Measurements from ENCODE around the gene SPOCK1. TPM values are rescaled to one million over a fixed set of nuclear protein-coding genes. Genes with fewer than 3 reads are reported as not detected.

SPOCK1 gene
- total and polyA plus RNA-seq, 2 donors (not counting 3 experiments of a cell fraction or from before 2014, with no cell fraction given): 144 to 280 TPM

DNA sequence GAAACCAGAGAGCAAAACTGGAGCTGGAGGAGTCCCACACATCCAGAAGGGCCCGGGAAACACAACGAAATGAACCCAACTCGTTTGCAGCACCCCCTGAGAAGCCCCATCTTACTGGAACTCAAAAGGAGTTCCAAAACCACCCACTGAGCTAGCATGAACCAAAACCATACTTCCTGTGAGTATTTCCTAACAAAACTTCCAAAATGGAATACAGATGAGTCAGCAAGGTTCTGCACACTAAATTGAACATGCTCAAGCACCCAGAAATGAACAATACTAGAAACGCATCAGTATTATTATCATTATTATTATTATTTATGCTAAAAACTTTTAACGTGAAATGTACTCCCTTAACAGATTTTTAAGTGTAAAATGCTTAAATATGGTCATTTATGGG is 8.0 kb upstream of the SPOCK1 start:
- H3K4me1 ChIP-seq (ENCODE audit: control insufficient read depth, extremely low read depth, insufficient read depth, low read length): no peaks in the 10 kb centered on the region
- BruUV-seq (replicated peaks): no TSS peak
- peaks cover 30 to 40% of the 10 kb centered on the region in 2 experiments for H3K27me3 ChIP-seq (ENCODE audit: control insufficient read depth in 2 of 2, insufficient read depth in 2 of 2, low read length in 2 of 2)
- no peak overlapping the region for H2AFZ ChIP-seq (ENCODE audit: low read depth, low read length)
- TF ChIP-seq EZH2 (IDR thresholded peaks at IDR 0.05; ENCODE audit: borderline replicate concordance, low read depth, low read length, severe bottlenecking): no peak
- no peak for TF ChIP-seq POLR2A (IDR thresholded peaks at IDR 0.05; ENCODE audit: low read depth, low read length)
- TF ChIP-seq MYC (IDR thresholded peaks at IDR 0.05; ENCODE audit: low read depth, low read length): no peak
- TF ChIP-seq, protein P1, sequence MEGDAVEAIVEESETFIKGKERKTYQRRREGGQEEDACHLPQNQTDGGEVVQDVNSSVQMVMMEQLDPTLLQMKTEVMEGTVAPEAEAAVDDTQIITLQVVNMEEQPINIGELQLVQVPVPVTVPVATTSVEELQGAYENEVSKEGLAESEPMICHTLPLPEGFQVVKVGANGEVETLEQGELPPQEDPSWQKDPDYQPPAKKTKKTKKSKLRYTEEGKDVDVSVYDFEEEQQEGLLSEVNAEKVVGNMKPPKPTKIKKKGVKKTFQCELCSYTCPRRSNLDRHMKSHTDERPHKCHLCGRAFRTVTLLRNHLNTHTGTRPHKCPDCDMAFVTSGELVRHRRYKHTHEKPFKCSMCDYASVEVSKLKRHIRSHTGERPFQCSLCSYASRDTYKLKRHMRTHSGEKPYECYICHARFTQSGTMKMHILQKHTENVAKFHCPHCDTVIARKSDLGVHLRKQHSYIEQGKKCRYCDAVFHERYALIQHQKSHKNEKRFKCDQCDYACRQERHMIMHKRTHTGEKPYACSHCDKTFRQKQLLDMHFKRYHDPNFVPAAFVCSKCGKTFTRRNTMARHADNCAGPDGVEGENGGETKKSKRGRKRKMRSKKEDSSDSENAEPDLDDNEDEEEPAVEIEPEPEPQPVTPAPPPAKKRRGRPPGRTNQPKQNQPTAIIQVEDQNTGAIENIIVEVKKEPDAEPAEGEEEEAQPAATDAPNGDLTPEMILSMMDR (IDR thresholded peaks at IDR 0.05; ENCODE audit: extremely low read depth in 1 of 2, insufficient read depth in 1 of 2, low read depth in 1 of 2, low read length in 2 of 2): no peak
- no peak for TF ChIP-seq JUN (IDR thresholded peaks at IDR 0.05; ENCODE audit: borderline replicate concordance, insufficient read depth, insufficient read length, low read depth)
- TF ChIP-seq, protein P2, sequence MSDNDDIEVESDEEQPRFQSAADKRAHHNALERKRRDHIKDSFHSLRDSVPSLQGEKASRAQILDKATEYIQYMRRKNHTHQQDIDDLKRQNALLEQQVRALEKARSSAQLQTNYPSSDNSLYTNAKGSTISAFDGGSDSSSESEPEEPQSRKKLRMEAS (IDR thresholded peaks at IDR 0.05; ENCODE audit: insufficient read depth, insufficient read length): no peak
- no peak for TF ChIP-seq FOS (IDR thresholded peaks at IDR 0.05; ENCODE audit: borderline replicate concordance, insufficient read depth, low read length)
- no peak for TF ChIP-seq POLR2AphosphoS5 (IDR thresholded peaks at IDR 0.05; ENCODE audit: insufficient read depth, low read depth, low read length)
- no peak for TF ChIP-seq GATA2 (IDR thresholded peaks at IDR 0.05; ENCODE audit: insufficient read depth, insufficient read length, low read depth, low read length)
- H4K20me1 ChIP-seq (replicated peaks; ENCODE audit: control insufficient read depth, extremely low read depth, insufficient read depth, low read length): no peaks in the 10 kb centered on the region
- dilution Hi-C loops (cut with MboI; ENCODE audit: extremely low pct_ligation_motif_present, low sequenced_read_pairs): no loop called here
- intact Hi-C loops (cut with micrococcal nuclease): no loop called here
- H3K9ac ChIP-seq (replicated peaks; ENCODE audit: extremely low read depth, insufficient read depth, low read length): no peak overlapping the region
- H3K27ac ChIP-seq (ENCODE audit: insufficient read depth, low read depth, low read length): no peak overlapping the region
- no peak overlapping the region for H3K4me3 ChIP-seq (replicated peaks in 1 of 3; ENCODE audit: insufficient read depth in 1 of 3, low read depth in 1 of 3, low read length in 3 of 3)
- ChIA-PET CTCF (interaction anchor here (1.2 to 1.9 kb wide), 2 partner anchors 187 to 897 kb away, joined by 3 to 7 read pairs; no protein-coding TSS in a partner anchor), POLR2A (no interaction called here)
- H3K9me1 ChIP-seq (replicated peaks; ENCODE audit: control insufficient read depth, extremely low read depth, insufficient read depth, low read length): no peaks in the 10 kb centered on the region
- no peaks in the 10 kb centered on the region for H3K36me3 ChIP-seq (ENCODE audit: control insufficient read depth in 2 of 2, extremely low read depth in 1 of 2, insufficient read depth in 2 of 2, low read length in 2 of 2)
- FAIRE-seq (no peak), DNase-seq (ENCODE audit: low read depth, low spot score) (no peak)
- no peaks in the 10 kb centered on the region for H3K79me2 ChIP-seq (ENCODE audit: control insufficient read depth, insufficient read depth, low read length)
- H3K4me2 ChIP-seq (ENCODE audit: insufficient read depth, low read length): no peak overlapping the region
- no peaks in the 10 kb centered on the region for H3K9me3 ChIP-seq (replicated peaks; ENCODE audit: control insufficient read depth, insufficient read depth, low read length)

All from endothelial cell of umbilical vein (primary cell).